ENCODE data around the gene ABCG8.

Gene ABCG8

GRCh38 chr2:43927442-43927841, 88.7 kb downstream of the ABCG8 start:
- DNase-seq, result no peak

- DNase-seq, result no peak
Measured at GRCh38 chr2:43931293-43931692, 92.5 kb downstream of the ABCG8 start.

Measured in activated CD8-positive, alpha-beta memory T cell treated with anti-CD3 and anti-CD28 coated beads, Interleukin-2, amount 50 U/mL, for 4 hours (primary cell).